Mesendoderm (in vitro differentiated cells): ENCODE data around the gene COX5A.
"Not testable (repeated sequence)": the region's sequence is repeated elsewhere in the genome, so short reads cannot be mapped to it uniquely, and the experiment has no call there.

Experiments used
- DNase-seq: peaks from one replicate; pipeline ENCODE4 v3.0.0; 2013
- H2AK5ac ChIP-seq: 2 replicates; pipeline ENCODE4 v1.6.1; 2013; ENCODE audit warnings: low read length, inconsistent platforms
- H2BK120ac ChIP-seq: 2 replicates; pipeline ENCODE4 v1.6.1; 2013; ENCODE audit warnings: low read depth, mild to moderate bottlenecking, low read length, moderate library complexity, mixed read lengths
- H2BK15ac ChIP-seq: replicated peaks from 2 replicates; pipeline ENCODE4 v1.6.1; 2013; ENCODE audit warnings: low read depth, mild to moderate bottlenecking, moderate library complexity
- H2BK5ac ChIP-seq: 2 replicates; pipeline ENCODE4 v1.6.1; 2013; ENCODE audit warnings: low read length, inconsistent platforms
- H3K18ac ChIP-seq: 2 replicates; pipeline ENCODE4 v1.6.1; 2013; ENCODE audit warnings: mild to moderate bottlenecking, low read length, mixed read lengths
- H3K23ac ChIP-seq: one replicate; pipeline ENCODE4 v1.6.1; 2013; ENCODE audit warnings: low read length
- H3K27ac ChIP-seq: 2 replicates; pipeline ENCODE4 v1.5.1; 2013; ENCODE audit warnings: low read depth, mild to moderate bottlenecking, inconsistent platforms, low read length, moderate library complexity
- H3K27me3 ChIP-seq: 2 replicates; pipeline ENCODE4 v1.6.1; 2013; ENCODE audit warnings: low read length, control low read depth, mild to moderate bottlenecking, inconsistent platforms; ENCODE audit not compliant: insufficient read depth, poor library complexity
- H3K36me3 ChIP-seq: 2 replicates; pipeline ENCODE4 v1.6.1; 2013; ENCODE audit warnings: low read length, inconsistent platforms; ENCODE audit not compliant: control insufficient read depth, insufficient read depth
- H3K4ac ChIP-seq: one replicate; pipeline ENCODE4 v1.6.1; 2013; ENCODE audit warnings: low read depth, mild to moderate bottlenecking, low read length, moderate library complexity
- H3K4me1 ChIP-seq: 2 replicates; pipeline ENCODE4 v1.6.1; 2013; ENCODE audit warnings: low read depth, low read length, inconsistent platforms; ENCODE audit not compliant: control insufficient read depth
- H3K4me2 ChIP-seq: 2 replicates; pipeline ENCODE4 v1.6.1; 2013; ENCODE audit warnings: low read length
- H3K4me3 ChIP-seq: 2 replicates; pipeline ENCODE4 v1.5.1; 2013; ENCODE audit warnings: mild to moderate bottlenecking, low read length
- H3K56ac ChIP-seq: one replicate; pipeline ENCODE4 v1.6.1; 2013; ENCODE audit warnings: low read length
- H3K79me1 ChIP-seq: 2 replicates; pipeline ENCODE4 v1.6.1; 2013; ENCODE audit warnings: low read length, inconsistent platforms
- H3K79me2 ChIP-seq: 2 replicates; pipeline ENCODE4 v1.6.1; 2013; ENCODE audit warnings: mild to moderate bottlenecking, low read length; ENCODE audit not compliant: control insufficient read depth, insufficient read depth
- H3K9ac ChIP-seq: 2 replicates; pipeline ENCODE4 v1.6.1; 2013; ENCODE audit warnings: low read length, inconsistent platforms
- H4K5ac ChIP-seq: one replicate; pipeline ENCODE4 v1.6.1; 2013; ENCODE audit warnings: low read length
- H4K8ac ChIP-seq: one replicate; pipeline ENCODE4 v1.6.1; 2013; ENCODE audit warnings: low read depth, mild to moderate bottlenecking, control low read depth, low read length, moderate library complexity
- WGBS: extraction: QIAGEN DNeasy Blood & Tissue Kit; methylation state at CpG from one replicate; pipeline ENCODE4 v1.1.7; 2013; ENCODE audit warnings: low lambda C conversion rate, missing lambda C conversion rate; ENCODE audit not compliant: insufficient coverage; ENCODE audit errors: extremely low coverage; 5-methylcytosine and 5-hydroxymethylcytosine counted together

Gene COX5A

GRCh38 chr15:74889883-74890664 is 47.8 kb downstream of the COX5A start, which contains the start of gene MPI:
MPI (plus strand) TSS chr15:74890042; CDS start chr15:74890074, 32 bp downstream.
- H3K56ac ChIP-seq: peak within 1 kb of the TSS; percentile 98
- H3K79me1 ChIP-seq: no peaks in the 10 kb centered on the region
- H2AK5ac ChIP-seq: peak within 1 kb of the TSS; percentile 56
- H2BK5ac ChIP-seq: peak within 1 kb of the TSS; percentile 54
- peak within 1 kb of the TSS; percentile 46 for H3K4ac ChIP-seq
- H3K4me3 ChIP-seq: peak within 1 kb of the TSS; percentile 92
- H3K27ac ChIP-seq: no peak within 1 kb of the TSS
- WGBS: no CpG with 5 or more reads among the region's 47 CpGs
- H2BK120ac ChIP-seq: no peak within 1 kb of the TSS
- no peaks in the 10 kb centered on the region for H3K27me3 ChIP-seq
- no peak within 1 kb of the TSS for H2BK15ac ChIP-seq
- peak within 1 kb of the TSS; percentile 94 for H3K4me2 ChIP-seq
- peak within 1 kb of the TSS; percentile 59 for H3K23ac ChIP-seq
- DNase-seq: peak; percentile 91
- H3K79me2 ChIP-seq: no peaks in the 10 kb centered on the region
- H4K8ac ChIP-seq: no peak within 1 kb of the TSS
- H3K4me1 ChIP-seq: peaks cover 5% of the 10 kb centered on the region
- H3K18ac ChIP-seq: peak within 1 kb of the TSS; percentile 43
- no peak within 1 kb of the TSS for H4K5ac ChIP-seq
- H3K9ac ChIP-seq: peak within 1 kb of the TSS; percentile 94
- peaks cover 2% of the 10 kb centered on the region for H3K36me3 ChIP-seq

- Histone ChIP-seq H3K23ac (no peak overlapping the region), H3K79me1 (no peaks in the 10 kb centered on the region), H3K36me3 (peaks cover 2% of the 10 kb centered on the region), H3K9ac (peak overlapping the region; percentile 75), H4K8ac (no peak overlapping the region), H3K27ac (no peak overlapping the region), H3K4me1 (peaks cover 5% of the 10 kb centered on the region), H4K5ac (no peak overlapping the region), H3K4me3 (peak overlapping the region; percentile 47), H3K27me3 (no peaks in the 10 kb centered on the region), H3K4me2 (peak overlapping the region; percentile 81), H2BK5ac (no peak overlapping the region), H2BK120ac (no peak overlapping the region), H3K4ac (no peak overlapping the region), H3K56ac (peak overlapping the region; percentile 90), H2AK5ac (no peak overlapping the region), H2BK15ac (no peak overlapping the region), H3K18ac (no peak overlapping the region), H3K79me2 (no peaks in the 10 kb centered on the region)
- WGBS: no CpG with 5 or more reads among the region's 8 CpGs
- DNase-seq: peak; percentile 67
Measured at GRCh38 chr15:74889390-74889882, 48.4 kb downstream of the COX5A start.

- Histone ChIP-seq H2BK120ac (no peak overlapping the region), H2BK5ac (no peak overlapping the region), H3K4me3 (no peak overlapping the region), H3K4me2 (no peak overlapping the region), H3K79me1 (no peaks in the 10 kb centered on the region), H4K5ac (no peak overlapping the region), H3K27ac (no peak overlapping the region), H3K23ac (no peak overlapping the region), H3K9ac (peak overlapping the region; percentile 42), H3K79me2 (no peaks in the 10 kb centered on the region), H3K4me1 (peaks cover 5% of the 10 kb centered on the region), H3K27me3 (no peaks in the 10 kb centered on the region), H2AK5ac (peak overlapping the region; percentile 56), H4K8ac (no peak overlapping the region), H3K18ac (no peak overlapping the region), H2BK15ac (no peak overlapping the region), H3K4ac (no peak overlapping the region), H3K56ac (peak overlapping the region; percentile 34), H3K36me3 (peaks cover 2% of the 10 kb centered on the region)
- DNase-seq: peak; percentile 25
- WGBS: no CpG with 5 or more reads among the region's 4 CpGs
Measured at GRCh38 chr15:74888716-74889115, 49.2 kb downstream of the COX5A start.

GRCh38 chr15:74887537-74888193 is 50.2 kb downstream of the COX5A start:
- H2AK5ac ChIP-seq, H3K27ac ChIP-seq, H3K4ac ChIP-seq, H3K79me2 ChIP-seq, H3K36me3 ChIP-seq, H2BK15ac ChIP-seq, H3K27me3 ChIP-seq, H2BK5ac ChIP-seq, H3K4me1 ChIP-seq, H3K56ac ChIP-seq, H3K18ac ChIP-seq, H4K5ac ChIP-seq, H3K4me3 ChIP-seq, H3K79me1 ChIP-seq, H2BK120ac ChIP-seq, H3K4me2 ChIP-seq, H4K8ac ChIP-seq, H3K23ac ChIP-seq, H3K9ac ChIP-seq, DNase-seq: not testable (repeated sequence)
- WGBS: no CpG with 5 or more reads among the region's 10 CpGs

GRCh38 chr15:74885461-74885860 is 52.4 kb downstream of the COX5A start:
- Histone ChIP-seq H2BK120ac (no peak overlapping the region), H2BK15ac (no peak overlapping the region), H3K79me2 (no peaks in the 10 kb centered on the region), H2BK5ac (no peak overlapping the region), H3K4ac (no peak overlapping the region), H4K5ac (no peak overlapping the region), H3K9ac (no peak overlapping the region), H3K27ac (no peak overlapping the region), H3K56ac (no peak overlapping the region), H4K8ac (no peak overlapping the region), H3K36me3 (no peaks in the 10 kb centered on the region), H3K4me2 (no peak overlapping the region), H3K18ac (no peak overlapping the region), H3K4me3 (no peak overlapping the region), H2AK5ac (no peak overlapping the region), H3K4me1 (peaks cover 5% of the 10 kb centered on the region), H3K27me3 (no peaks in the 10 kb centered on the region), H3K79me1 (no peaks in the 10 kb centered on the region), H3K23ac (no peak overlapping the region)
- no CpG with 5 or more reads among the region's 5 CpGs for WGBS
- no peak for DNase-seq
